Renal cortex interstitium (tissue), 11 donors: ENCODE data around the gene KLHL14. TPM values are rescaled to one million over a fixed set of nuclear protein-coding genes. Genes with fewer than 3 reads are reported as not detected.
A peak's percentile ranks its signal among the peaks of the same experiment; 100 is the strongest.

Experiments used
- DNase-seq, 11 donors: peaks; one replicate each; pipeline ENCODE4 v3.0.0-alpha.2; 2013; ENCODE audit warnings: low read depth in 9 of 11, low spot score in 4 of 11; ENCODE audit errors: extremely low read depth in 1 of 11
- polyA plus RNA-seq, 3 donors: library from polyadenylated mRNA; unstranded; fragments of 120-200 nt; gene quantifications; one replicate each; pipeline ENCODE4 v1.2.1, GENCODE V29; 2013; ENCODE audit not compliant: insufficient read length in 3 of 3

Gene KLHL14
- polyA plus RNA-seq, 3 donors: 27.4 to 31.5 (median 28.0) TPM

- peak in 4 of 11 donors; percentile 45 to 60 (median 52) for DNase-seq
These were observed 797 bp downstream of the KLHL14 start for GRCh38 chr18:32771871-32772580.

GRCh38 chr18:32771169-32771751 is 1.6 kb downstream of the KLHL14 start:
- peak in 3 of 11 donors; percentile 23 to 39 (median 27) for DNase-seq

GRCh38 chr18:32770666-32771168 is 2.1 kb downstream of the KLHL14 start:
- peak in 1 of 11 donors; percentile 32 for DNase-seq

GRCh38 chr18:32770054-32770665 is 2.7 kb downstream of the KLHL14 start:
- peak in 2 of 11 donors; percentile 6 to 32 for DNase-seq

GRCh38 chr18:32769586-32770053 is 3.2 kb downstream of the KLHL14 start:
- DNase-seq: peak in 4 of 11 donors; percentile 32 to 53 (median 38)

GRCh38 chr18:32769071-32769585 is 3.7 kb downstream of the KLHL14 start:
- DNase-seq: peak in 2 of 11 donors; percentile 12 to 29

GRCh38 chr18:32767400-32767799 is 5.4 kb downstream of the KLHL14 start:
- peak in 3 of 11 donors; percentile 27 to 50 (median 28) for DNase-seq

- no peak for DNase-seq
These were observed 8.1 kb downstream of the KLHL14 start for GRCh38 chr18:32764611-32765244.

GRCh38 chr18:32763293-32763692 is 9.5 kb downstream of the KLHL14 start:
- no peak for DNase-seq

- DNase-seq: no peak
These were observed 11.6 kb downstream of the KLHL14 start for GRCh38 chr18:32761231-32761630.

- DNase-seq: no peak
These were observed 12.4 kb downstream of the KLHL14 start for GRCh38 chr18:32760391-32760790.

- DNase-seq: no peak
These were observed 13.1 kb downstream of the KLHL14 start for GRCh38 chr18:32759611-32760167.

GRCh38 chr18:32754508-32755263 is 18.1 kb downstream of the KLHL14 start:
- DNase-seq: no peak

- no peak for DNase-seq
These were observed 19.1 kb downstream of the KLHL14 start for GRCh38 chr18:32753656-32754260.

GRCh38 chr18:32750328-32750727 is 22.5 kb downstream of the KLHL14 start:
- DNase-seq: no peak

GRCh38 chr18:32749809-32750208 is 23.0 kb downstream of the KLHL14 start:
- DNase-seq: no peak

GRCh38 chr18:32742579-32742978 is 30.2 kb downstream of the KLHL14 start:
- no peak for DNase-seq

GRCh38 chr18:32735781-32736180 is 37.0 kb downstream of the KLHL14 start:
- DNase-seq: no peak
